ENCODE data around the gene SNX1.

SNX1 gene

DNA sequence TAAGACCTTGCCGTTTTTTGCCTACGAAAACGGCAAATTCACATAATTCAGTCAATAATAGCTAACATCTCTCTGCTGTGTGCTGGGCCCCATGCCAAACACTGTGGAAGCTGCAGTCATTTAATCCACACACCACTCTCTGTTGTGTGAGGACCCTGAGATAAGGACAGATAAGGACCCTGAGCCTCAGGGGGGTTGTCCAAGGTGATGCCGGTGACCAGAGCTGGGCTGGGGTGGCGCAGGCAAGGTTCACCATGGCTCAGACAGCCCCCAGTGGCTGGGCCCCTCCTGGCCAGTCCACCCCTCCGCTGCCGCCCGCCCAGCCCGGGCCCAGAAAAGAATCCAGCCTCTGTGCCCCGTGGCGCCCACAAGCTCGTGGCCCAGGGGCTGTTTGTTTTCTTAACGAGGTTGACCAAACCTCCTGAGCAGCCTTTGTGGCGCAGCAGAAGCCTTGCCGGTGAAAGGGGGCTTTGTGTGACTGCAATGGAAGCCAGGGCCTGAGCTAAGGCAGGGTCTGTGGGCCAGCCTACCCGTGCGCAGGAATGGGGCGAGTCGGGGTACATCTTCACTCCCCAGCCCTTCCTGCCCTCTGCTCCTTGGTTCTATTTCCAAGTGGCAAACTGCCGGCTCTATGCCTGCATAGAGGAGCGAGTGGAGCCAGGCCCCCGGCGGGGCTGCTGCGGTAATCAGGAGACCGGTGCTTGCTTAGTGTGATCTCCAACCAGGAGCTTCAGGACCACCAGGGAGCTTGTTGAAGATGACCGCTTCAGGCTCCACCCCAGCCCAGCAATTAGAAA, 51.3 kb downstream of the SNX1 start:
- DNase-seq = no peak

DNA sequence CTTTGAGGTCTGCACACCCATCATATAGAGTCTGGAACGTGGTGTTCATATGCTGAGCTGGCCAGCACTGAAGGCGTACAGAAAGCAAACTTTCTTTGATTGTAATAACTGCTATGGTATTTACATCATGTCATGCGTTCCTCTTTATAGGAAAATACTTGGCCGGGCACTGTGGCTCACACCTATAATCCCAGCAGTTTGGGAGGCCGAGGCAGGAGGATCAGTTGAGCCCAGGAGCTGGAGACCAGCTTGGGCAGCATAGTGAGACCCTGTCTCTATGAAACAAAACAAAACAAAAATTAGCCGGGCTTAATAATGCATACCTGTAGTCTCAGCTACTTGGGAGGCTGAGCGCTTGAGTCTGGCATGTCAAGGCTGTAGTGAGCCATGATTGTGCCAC, 52.4 kb downstream of the SNX1 start:
- DNase-seq = no peak

DNA sequence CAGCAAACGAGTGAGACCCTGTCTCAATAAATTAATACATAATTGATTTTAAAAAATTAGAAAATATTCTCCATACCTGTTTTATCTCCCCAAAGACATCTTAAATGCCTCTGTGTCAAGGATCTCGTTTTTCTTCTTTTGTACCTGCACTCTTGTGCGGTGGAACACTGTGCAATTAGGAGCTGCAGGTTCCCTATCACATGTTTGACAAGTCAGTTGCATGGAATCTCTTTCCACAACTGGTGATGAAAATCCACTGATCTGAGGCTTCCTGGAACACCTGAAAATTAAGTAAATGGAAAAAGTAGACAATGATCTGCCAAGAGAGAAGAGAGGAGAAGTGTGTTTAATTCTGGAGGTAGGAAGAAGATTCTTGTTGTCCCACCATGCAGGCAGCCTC, 52.8 kb downstream of the SNX1 start:
- DNase-seq = no peak

DNA sequence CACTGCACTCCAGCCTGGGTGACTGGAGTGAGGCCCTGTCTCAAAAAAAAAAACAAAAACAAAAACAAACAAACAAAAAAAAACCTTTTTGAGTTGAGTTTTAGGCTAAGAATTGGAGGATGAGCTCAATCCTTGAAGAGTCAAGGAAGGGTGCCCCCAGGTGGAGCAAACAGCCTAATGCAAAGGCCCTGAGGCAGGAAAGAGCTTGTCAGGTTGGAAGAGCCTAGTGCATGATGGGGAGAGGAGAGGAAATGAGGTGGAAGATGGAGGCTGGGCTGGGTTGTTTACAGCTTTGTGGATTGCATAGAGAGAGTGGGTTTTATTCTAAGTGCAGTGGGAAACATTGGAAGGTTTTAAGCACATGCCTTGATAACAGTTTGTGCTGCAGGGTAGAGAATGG, 53.6 kb downstream of the SNX1 start:
- DNase-seq = no peak

DNA sequence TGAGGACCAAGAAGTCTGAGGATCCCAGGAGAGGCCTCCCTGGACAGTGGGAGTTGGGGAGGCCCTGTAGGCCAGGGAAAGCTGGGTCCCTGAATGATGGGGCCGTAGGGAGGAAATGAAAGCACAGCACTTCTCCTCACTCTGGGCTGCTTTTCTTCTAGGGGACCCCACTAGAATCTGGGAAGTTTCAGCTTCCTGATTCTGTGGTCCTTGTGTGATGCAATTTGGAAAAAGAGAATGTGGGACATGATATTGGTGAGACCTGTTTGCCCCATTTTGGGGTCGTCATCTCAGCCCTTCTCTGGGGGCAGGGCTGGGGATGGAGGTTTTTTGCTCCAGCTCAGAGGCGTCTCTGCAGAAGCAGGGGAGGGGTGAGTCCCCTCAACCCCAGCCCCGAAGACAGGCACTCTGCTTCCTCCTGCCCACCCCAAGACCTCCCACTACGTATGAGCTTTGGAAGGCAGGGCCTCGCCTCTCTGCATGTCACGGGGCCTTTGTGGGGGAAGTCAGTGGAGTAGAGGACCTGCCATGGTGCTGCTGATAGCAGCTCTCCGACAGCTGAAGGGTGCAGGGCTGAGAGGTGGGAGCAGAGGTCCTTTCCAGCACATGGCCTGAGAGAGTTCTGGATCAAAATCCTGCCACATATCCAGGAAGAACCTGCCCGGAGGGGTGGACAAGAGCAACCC, 54.3 kb downstream of the SNX1 start:
- no peak for DNase-seq

DNA sequence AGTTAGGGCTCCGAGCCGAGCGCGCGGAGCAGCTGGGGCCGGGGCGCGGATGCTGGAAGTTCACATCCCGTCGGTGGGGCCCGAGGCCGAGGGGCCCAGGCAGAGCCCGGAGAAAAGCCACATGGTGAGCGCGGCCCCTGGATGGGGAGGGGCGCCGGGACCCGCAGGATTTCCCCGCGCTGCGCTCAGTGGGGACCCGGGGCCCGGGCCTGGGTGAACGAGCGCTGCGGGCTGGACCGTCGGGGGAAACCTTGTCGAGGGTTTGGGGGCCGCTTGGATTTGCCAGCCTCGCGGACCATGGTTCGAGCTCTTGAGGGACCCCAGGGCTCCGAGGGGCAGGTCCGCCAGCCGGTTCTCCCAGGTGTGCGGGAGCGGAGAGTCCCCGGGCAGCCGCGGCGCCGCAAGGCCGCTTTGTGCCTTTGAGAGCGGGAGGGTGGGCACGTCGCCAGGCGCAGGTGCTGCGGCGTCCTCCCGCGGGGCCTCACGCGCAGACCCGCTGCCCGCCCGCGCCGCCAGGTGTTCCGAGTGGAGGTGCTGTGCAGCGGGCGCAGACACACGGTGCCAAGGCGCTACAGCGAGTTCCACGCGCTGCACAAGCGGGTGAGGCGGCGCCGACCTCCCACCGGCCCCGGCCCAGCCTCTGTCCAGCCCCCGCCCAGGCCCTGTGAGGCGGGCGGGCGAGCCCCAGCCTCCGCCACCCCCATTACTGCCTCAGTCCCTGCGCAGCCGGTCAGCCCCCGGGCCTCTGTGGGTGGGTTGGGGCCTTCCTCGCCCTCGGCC, 56.1 kb downstream of the SNX1 start, which contains the start of gene SNX22:
Gene SNX22 (plus strand): TSS at position 5 of the 780 bp plus-strand sequence. CDS start 45 bp downstream, at position 50.
- peak; percentile 17 for DNase-seq

DNA sequence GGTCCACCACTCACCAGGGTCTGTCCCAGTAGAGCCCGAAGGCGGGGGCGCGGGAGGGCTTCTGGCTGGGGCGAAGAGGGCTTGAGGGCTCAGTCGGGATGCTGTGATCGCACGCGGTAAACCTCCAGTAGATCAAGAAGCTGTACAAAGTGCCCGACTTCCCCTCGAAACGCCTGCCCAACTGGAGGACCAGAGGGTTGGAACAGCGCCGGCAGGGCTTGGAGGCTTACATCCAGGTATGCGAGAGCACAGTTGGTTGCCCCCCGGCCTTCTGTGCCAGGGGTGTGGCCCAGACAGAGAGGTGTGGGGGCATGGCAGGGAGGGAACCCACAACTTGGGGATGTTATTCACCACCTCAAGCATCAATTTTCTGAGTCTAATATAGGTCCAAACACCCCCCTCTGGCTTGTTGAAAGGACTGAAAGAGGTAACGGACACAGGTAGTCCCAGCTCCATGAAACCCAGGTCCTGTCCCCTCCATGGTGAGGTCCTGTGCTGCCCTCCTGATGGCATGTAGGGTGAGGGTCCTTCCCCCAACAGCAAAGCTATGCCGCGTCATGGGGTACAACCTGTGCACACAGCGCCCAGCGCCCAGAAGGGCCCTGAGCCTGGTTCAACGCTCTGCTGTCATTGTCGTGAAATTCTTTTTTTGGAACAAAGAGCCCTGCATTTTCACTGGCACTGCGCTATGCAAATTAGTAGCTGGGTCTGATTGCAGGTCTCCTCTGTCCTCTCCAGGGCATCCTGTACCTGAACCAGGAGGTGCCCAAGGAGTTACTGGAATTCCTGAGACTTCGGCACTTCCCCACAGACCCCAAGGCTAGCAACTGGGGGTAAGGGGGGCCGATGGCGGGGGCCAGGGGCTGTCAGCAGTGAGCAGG, 57.0 kb downstream of the SNX1 start:
- DNase-seq = no peak

DNA sequence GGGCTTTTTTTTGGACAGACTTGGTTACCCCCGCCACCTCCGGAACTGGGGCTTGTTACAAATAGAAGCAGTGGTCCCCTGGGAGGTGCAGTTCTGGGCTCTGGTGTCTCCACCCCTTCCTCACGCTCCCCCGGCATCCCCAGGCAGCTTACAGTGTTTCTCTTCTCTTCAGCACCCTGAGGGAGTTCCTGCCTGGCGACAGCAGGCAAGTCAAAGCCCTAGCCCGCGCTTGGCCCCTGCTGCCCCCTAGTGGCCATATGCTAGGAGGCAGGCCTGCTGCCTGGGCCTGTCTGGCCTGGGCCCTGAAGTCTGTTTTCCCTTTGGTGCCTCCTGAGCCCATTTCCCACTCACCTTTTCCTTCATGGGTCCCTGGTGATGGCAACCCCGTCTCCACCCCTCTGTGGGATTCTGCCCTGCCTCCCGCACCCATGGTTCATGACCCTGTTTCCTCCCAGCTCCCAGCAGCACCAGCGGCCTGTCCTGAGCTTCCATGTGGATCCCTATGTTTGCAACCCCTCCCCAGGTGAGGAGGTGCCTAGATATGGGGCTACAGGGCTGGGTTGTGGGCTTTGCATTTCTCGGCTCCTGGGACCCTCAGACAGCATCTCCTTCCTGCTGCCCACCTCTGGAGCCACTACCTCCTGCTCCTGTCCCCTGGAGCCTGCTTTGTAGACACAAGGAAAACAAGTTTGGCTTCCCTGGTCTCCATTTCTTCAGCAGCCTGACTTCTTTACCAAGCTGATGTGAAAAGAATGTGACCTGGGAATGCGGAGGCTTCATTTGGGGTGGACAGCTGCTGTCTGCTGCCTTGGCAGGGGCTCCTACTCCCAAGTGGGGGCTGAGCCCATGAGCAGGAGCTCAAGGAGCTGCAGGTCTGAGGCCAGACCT, 57.9 kb downstream of the SNX1 start:
- peak; percentile 82 for DNase-seq

DNA sequence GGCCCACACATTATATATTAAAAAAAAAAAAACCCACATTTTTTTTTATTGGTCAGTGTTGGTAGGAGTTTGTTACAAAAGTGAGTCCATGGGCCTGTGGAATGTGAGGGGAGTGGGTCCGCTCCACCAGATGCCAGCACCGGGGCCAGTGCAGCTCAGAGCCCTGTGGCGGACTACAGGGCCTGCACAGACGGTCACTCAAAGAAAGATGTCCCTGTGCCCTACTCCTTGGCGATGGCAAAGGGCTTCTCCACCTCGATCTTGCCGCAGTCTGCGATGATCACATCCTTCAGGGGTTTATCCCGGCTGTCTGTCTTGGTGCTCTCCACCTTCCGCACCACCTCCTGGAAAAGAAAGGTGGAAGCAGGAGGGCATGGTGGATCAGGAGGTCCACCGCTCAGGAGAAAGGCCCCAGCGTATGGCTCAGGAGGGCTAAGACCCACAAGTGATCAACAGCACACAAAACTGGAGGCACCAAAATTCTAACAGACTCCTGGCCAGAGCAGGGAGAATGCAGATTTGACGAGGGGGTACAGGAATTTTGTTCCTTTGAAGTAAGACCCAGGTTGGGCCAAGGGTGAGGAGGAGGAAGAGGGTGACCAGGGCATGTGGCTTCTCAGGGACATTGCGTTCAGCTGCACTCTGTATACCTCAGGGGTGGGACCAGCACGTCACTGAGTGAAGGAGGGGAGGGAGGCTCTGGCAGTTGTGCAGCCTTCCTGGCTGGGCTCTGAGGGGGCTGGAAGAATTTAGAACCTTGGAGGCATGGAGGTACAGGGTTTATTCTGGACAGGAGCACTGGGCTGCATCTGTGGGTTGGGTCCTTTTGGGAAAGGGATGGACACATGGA, 60.2 kb downstream of the SNX1 start:
- DNase-seq = no peak

DNA sequence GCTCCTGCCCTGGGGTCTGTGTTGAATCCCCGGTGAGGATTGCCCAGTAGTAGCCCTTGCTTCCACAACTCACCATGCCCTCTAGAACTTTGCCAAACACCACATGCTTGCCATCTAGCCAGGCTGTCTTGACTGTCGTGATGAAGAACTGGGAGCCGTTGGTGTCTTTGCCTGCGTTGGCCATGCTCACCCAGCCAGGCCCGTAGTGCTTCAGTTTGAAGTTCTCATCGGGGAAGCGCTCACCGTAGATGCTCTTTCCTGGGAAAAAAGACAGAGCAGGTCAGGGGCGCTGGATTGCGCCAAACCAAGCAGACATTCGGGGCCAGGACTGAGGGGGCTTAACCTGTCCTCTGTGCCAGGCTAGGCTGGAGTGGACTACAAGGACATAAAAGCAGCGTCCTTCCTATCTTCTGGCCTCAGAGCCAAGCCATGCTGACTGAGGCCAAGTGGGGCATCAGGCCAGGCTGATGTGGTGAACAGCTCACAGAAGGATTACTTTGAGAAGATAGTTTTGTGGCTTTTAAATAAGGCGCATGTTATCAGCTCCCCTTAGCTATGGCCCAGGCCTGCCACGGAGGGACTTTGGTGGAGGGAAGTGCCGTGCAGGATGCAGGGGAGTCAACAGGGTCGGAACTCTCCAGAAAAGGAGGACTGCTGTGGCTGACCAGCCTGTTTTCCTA, 61.0 kb downstream of the SNX1 start:
- no peak for DNase-seq

DNA sequence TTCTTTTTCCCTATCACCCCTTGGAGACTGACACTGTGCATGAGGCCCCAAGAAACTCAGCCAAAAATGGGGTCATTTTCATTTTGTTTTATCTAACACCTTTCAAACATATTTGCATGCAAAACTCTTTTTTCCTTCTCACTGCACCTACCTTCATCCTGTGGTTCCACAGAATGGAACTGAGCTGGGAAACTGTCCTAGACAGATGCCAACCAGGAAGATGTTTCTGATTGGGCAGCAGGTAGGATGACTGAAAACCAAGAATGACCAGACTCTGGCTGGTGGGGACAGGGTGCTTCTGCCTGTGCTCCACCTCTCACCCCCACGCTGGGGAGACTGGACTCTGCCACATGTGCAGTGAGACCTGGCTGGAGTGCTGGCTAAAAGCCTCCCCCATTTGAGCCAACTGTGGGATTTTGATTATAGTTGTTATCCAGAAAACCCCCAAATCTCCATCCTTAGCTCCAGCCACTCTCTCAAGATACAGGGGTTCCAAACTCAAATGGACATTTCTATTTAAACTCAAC, 61.9 kb downstream of the SNX1 start:
- DNase-seq = no peak

DNA sequence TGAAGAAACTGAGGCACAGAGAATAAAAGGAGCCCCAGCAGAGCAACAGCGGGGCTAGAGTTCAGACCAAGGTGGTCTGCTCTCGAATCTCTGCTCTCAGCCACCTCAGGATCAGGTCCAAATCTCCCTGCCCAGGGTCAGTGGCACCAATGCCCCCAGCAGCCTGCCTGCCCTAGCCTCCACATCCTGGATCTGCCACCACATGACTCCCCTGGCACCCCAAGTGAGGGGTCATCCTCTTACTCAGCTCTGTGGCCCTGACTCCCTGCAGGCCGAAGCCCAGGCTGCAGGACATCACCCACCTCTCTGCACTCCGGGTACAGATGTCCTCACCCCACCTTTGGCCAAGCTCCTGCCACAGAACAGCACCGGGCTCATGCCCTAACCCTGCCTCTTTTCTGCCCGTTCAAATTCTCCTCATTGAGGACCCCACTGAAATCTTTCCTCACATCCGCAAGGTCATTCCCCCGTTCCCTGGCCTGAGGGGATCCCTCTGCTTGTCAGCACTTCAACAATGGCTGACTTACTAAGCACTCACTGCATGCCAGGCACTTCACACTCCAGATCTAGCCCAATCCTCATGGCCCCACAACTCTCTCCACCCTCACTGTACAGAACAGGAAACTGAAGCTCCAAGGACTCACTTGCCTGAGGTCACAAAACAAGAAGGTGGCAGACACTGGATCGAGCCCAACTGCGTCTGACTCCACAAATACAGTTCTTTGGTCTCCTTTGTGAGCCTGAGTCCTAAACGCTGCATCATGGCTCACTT, 62.8 kb downstream of the SNX1 start:
- DNase-seq = no peak

DNA sequence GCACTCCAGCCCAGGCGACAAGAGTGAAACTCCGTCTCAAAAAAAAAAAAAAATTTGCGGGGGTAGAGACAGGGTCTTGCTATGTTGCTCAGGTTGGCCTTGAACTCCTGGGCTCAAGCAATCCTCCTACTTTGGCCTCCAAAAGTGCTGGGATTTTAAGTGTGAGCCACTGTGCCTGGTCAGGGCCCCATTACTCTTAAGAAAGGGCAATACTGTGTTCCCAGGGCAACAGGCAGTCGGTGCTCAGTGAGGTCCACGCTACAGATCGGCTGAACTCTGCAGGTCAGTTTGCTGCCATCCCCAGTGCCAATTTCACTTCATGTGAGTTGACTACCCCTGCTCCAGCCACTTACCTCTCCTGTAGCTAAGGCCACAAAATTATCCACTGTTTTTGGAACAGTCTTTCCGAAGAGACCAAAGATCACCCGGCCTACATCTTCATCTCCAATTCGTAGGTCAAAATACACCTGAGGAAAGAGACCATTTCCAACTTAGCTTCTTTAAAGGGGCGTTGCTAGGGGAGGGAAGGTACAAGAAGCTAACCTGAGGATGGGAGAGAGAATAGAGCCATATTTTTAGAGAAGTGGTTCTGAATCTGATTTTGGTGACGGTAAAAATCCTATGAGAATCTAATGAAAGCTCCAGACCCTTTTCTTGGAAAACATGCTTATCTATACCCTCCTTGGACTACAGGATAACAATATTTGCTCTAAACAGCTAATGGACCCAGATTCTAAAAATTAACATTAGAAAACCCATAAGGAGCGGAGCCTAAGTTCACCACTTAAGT, 66.1 kb downstream of the SNX1 start:
- no peak for DNase-seq

DNA sequence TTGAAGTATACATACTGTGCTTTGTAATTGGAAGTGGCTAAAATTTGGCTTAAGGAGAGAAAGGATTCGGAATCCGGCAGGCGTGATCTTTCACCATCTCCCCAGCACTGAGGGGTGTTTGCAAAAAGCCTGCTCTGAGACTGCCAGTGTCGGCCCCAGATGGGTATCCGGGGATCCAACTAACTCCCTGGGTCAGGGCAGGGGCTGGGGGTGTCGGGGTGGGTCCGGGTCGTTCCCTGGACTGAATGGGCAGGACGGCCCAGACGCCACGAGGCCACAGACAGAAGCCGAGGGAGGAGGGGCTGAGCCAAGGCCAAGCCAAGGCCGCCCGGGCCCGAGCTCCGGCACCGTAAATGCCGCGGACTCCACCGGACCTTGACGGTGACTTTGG, 66.7 kb downstream of the SNX1 start:
- no peak for DNase-seq

DNA sequence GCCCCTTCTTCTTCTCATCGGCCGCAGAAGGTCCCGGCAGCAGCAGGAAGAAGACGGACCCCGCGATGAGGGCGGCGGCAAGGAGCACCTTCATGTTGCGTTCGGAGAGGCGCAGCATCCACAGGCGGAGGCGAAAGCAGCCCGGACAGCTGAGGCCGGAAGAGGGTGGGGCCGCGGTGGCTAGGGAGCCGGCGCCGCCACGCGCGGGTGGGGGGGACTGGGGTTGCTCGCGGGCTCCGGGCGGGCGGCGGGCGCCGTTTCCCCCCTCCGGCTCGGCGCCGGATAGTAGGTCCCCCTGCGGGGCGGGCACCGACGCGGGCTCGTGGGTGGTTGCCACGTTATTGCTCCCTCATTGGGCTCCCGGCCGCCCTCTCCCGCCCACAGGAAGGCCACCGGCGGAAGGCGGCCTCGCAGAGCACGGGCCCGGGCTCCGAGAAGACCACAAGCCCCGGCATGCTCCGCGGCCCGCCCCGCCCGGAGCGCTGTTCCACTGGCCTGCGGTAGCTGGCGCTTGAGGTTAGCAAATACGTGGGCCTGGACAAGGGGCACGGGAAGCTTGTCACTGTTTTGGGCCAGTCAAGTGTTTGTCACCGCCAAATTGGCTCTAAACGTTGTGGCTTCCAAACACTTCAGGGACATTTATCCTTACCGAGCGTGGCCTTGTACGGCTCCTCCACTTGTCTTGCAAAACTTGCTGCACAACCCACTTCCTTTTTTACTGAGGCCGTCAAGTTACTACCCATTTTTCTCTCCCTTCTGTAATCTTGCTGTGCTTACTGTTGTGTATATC, 67.3 kb downstream of the SNX1 start, which contains the start of gene PPIB:
Gene PPIB (minus strand): TSS at position 154 of the 790 bp plus-strand sequence. CDS start 36 bp downstream, at position 118.
- DNase-seq = peak; percentile 97

DNA sequence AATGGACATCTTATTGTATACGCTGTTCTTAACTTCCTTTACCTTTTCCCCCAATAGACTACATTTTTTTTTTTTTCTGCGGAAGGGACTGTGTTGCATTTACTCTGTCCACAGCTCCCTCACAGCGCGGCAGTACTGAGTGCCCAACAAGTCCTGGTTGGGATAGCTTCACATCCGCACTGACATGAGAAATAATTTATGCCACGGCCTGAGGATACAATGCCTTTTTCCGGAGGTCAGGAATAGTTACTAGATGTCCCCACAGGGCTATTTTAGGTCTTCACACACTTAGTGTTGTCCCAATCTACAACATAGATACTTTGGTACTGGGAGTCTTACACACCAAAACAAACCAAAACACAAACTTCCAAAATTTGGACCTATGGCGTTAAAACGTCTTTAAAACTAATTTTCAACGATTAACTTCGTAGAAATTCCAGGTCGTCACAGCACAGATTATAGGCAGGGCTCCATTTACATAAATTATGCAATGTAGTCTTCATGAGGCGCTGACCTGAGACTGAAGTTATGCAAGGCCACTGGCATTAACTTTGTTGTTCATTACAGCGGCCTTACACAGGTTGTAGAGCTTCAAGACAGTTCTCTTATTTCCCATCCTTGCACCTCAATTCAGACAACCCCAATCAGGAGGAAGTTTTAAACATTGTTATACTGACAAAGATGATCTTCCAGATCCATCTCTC, 68.0 kb downstream of the SNX1 start:
- DNase-seq = no peak
